SKM-1 (cell line): ENCODE data around the gene LSM12.
"Not testable (repeated sequence)": the region's sequence is repeated elsewhere in the genome, so short reads cannot be mapped to it uniquely, and the experiment has no call there.

Experiments used
- DNase-seq: peaks from one replicate; lab custom pipeline; 2025; ENCODE audit not compliant: unreplicated experiment; lab: John Stamatoyannopoulos, UW

The LSM12 gene

GRCh38 chr17:44044071-44044470 is 22.4 kb downstream of the LSM12 start:
- no peak for DNase-seq

DNA sequence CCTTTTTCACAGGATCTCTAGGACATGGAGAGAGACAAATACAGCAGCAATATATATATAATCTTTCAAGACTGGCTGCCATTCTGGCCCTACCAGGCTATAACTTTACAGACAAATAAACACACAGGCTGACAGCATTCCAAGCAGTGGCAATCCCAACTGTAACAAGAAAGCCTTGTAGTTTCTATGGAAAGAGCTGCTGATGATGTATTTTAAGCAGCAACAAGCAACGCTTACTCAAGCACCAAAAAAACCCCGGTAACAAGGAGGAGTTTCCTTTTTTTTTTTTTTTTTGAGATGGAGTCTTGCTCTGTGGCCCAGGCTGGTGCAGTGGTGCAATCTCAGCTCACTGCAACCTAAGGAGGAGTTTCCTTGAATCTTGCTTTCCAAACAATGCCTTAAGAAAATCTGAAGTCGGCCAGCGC is 23.2 kb downstream of the LSM12 start:
- DNase-seq = no peak

DNA sequence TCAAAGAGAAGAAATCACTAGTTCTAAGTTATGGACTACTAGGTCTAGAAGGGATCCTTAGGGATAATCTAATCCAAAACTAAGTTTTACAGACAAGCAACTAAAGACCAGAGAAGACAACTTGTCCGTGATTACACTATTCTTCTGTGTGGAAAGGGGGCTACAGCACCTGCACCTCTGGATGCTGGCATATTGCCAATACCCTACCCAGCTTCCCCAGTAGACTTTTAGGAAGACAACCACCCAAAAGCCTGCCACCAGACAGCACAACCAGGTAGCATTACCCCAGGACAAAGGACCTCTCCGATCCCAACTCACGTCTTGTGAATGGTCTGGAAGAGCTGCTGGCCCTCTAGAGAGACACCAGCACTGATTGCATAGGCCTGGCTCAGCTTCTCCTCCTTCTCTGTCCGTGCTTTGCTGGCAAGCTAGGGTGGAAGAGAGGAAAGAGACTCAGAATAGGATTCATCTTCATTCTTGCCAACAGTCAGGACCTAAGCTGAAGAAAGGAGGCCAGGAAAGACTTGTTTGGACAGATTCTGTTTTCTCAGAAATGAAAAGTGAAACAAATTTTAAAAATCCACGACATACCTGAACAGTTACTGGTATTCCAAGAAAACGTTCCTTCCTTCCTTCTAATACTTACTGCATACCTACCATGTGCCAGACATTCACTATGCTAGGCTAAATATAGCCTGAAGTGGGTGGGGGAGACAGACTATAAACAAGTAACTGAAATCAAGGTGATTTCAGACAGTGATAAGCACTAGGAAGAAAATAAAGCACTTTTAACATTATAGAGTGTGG is 26.4 kb downstream of the LSM12 start:
- no peak for DNase-seq

- DNase-seq = no peak
These were observed 27.9 kb downstream of the LSM12 start for GRCh38 chr17:44038604-44039011.

DNA sequence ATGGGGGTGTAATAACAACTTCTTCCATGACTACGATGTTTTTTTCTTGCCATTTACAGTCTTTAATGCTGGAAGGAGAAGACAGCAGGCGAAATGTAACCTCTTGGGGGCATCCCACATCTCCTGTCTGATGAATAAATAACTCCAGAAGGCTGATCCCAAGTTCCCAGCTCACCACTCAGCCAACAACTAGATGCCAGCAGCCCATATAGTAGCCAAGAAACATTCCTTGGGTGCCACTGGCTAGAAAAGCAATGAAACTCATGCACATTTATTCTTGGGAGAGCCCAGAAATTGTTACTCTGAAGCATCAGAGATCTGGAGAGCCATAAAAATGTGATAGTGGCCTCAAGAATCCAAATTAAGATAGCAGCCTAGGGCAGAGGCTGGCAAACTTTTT is 29.0 kb downstream of the LSM12 start:
- DNase-seq = no peak

- DNase-seq = not testable (repeated sequence)
These were observed 31.8 kb downstream of the LSM12 start for GRCh38 chr17:44034688-44035087.

DNA sequence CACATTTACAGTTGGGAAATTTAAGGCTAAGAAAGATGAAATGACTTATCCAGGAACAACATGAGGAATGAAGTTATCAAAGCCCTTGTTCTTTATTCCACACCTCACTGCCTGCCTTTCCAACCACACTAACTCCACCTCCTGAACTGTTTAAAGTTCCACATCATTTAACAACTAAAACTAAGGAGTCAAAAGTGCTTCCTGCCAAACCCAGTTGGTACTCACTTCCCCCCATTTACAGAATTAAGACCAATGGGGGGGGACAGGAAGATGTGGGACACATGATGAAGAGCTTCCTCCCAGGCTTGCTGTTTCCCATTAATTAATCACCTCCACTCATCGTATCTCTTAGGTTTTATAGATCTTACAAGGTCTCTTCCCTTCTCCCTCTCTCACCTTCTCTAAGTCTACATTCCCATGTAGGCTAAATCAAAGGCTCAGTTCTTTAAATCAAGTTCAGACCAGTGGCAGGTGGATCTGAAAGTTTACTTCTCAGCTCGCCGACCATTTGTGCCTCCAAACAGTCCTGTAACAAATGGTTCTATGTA is 32.5 kb downstream of the LSM12 start:
- no peak for DNase-seq

DNA sequence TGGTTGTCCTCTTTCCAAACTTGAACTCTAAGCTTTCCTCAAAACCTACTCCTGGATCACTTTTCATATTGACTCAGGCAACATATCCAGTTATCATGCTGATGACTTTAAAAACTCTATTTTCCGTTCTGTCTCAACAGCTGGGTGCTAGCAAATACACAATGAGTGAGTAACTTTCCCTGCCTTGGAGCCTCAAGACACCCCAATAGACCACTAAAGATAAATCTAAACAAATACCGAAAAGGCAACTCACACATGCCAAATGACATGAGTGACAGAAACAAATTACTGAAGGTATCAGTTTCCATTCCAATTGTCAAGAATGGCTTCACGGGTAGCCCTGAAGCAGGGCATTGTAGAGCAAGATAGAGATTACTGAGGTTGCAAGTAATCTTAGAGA is 36.0 kb downstream of the LSM12 start:
- no peak for DNase-seq

DNA sequence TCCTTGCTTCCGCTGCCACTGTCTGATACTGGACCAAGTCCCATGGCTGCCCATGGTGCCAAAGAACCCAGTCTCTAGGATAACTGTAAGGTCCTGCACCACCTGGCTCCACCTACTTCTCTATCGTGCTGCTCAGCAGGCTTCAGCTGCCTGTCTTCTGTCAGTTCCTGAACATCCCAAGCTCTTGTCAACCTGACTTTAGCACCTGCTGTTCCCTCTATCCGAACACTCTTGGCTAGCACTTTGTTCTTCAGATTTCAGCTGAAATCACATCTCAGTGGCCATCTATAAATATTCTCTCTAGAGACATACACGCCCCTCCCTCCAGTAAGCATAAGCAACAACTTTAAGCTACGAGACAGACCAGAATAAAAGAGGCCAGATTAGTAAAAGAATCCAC is 36.7 kb downstream of the LSM12 start:
- no peak for DNase-seq

- no peak for DNase-seq
These were observed 41.6 kb downstream of the LSM12 start for GRCh38 chr17:44024853-44025252.

- DNase-seq = no peak
These were observed 42.2 kb downstream of the LSM12 start for GRCh38 chr17:44024271-44024663.

GRCh38 chr17:44023545-44024270 is 42.8 kb downstream of the LSM12 start:
- no peak for DNase-seq

- DNase-seq = no peak
These were observed 44.2 kb downstream of the LSM12 start for GRCh38 chr17:44022246-44022645.

DNA sequence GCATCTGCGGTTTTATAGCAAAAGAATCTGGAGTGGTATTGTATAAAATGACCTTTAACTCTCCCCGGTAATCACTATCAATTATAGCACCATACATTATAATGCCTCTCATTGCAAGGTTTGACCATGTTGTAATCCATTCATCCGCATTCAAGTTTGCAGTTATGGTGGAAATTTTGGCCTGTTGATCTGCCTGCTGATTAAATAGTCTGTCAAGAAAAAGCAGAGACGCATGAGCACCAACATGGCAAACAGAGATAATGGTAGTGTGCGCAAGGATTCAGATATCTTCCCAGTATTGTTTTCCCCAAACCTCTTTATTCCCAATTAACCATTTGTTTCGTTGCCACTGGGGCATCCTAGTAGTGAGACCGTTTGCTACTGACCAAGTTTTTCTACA is 45.2 kb downstream of the LSM12 start:
- DNase-seq = not testable (repeated sequence)

DNA sequence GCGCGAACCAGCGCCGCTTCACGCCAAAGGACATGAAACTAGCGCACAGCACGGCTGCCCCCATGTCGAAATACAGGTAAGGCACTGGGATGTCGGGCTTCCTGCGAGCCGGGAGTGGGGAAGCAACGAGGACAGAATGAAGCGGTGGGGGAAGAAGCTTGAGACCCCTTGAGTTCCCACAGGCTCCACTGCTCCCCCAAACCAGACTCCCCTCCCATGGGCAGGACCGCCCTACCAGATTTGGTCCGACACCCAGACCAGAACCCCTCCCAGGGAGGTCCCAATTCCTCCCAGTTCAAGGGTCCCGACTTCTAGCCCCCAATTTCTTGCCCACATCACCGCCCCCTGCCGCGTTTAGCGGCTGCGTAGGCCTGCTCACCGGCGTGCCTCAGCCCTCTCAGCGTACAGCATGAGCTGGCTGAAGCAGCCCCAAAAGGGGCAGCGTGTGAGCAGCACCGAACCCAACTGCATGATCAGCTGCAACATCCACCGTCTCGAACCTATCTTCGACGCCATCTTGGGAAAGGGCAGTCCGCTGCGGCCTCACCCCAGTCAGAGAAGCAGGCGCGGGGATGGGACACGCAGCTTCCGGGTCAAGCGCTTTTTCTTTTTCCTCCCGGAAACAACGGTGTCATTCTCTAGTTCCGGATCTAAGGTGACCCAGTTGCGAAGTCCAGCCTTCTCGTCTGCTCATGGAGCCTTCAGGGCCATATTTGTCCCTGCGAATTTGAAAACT is 51.9 kb downstream of the LSM12 start, which contains the start of gene TMEM101:
TMEM101 (minus strand) TSS at position 527 of the 736 bp plus-strand sequence; CDS start at position 516, 11 bp downstream.
- DNase-seq = peak; percentile 93

DNA sequence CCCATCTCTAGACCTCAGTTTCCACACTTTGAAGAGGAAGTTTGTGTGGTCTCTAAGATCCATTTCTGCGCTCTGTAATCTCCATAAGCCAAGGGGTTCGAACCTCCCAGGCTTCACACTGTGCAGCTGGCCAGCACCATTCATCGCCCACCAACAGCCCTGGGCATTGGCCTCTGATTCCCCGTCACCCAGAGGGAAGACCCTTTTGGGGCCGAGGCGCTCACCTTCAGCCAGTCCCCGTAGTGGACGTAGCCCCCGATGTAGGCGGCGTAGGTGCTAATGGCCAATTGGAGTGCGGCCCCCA is 52.4 kb downstream of the LSM12 start:
- no peak for DNase-seq

GRCh38 chr17:44012874-44013273 is 53.6 kb downstream of the LSM12 start:
- no peak for DNase-seq

DNA sequence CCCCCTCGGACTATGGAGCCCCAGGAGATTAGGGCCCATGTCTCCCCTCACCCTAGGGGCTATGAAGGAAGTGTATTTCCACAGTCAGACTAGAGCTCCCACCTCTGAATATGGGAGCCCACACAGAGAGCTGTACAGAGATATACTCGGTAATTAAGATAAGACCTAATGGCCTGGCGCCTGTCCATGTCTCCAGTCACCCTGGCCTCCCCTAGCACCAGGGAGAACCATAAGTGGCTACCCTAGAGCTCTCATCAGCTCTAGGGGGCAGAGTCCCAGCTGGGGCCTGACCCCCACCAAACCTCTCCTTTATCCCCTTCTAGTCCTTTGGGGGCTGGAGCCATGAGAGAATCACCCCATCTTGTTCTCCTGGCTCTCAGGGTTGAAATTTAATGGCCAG is 54.1 kb downstream of the LSM12 start:
- no peak for DNase-seq

DNA sequence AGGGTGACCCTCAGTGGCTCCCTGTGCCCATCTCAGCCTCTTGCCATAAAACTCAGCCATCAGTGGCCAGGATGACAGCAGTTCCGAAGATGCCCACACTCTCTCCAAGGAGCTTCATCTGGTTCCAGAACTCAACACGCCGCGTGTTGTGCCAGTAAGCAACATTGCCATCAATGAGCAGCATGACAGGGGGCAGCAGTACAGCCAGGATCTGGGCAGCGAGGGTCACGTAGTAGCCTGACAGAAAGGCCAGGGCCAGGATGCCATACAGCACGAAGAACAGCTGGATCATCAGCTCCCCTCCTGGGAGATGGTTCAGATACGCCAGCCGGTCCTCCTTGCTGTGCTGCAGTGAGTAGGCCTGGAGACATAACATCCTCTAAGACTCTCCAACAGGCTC is 54.6 kb downstream of the LSM12 start:
- no peak for DNase-seq

DNA sequence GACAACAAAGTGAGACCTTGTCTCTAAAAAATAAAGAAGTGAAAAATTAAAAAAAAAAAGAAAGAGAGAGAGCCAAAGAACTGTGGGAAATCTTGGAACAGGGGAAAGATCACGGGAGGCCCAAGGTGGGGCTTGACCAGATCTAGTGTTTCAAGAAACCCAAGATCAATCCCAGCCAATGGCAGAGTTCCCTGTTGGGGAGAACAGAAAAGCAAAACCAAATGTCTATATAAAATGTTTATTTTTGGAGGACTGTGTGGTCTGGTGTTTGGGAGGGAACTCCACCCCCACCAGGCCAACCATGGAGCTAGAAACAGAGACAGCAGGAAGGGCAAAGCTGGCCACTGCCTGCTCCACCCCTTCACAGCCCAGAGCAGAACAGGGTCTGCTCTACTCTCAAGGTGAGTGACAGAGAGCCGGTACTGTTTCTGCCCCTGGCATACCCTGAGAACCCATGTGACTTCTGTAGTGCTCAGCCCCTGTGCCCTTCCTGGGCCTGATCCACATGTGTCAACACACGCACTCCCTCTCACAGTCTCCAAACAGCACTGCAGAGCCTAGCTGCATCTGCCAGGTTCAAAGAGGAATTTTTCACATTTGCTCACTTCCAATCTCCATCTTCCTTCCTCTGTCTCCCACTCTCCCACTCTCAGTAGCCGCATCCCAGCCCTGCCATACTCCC is 55.4 kb downstream of the LSM12 start:
- no peak for DNase-seq
